ENCODE data around the gene FRMD4A.

FRMD4A gene

DNA sequence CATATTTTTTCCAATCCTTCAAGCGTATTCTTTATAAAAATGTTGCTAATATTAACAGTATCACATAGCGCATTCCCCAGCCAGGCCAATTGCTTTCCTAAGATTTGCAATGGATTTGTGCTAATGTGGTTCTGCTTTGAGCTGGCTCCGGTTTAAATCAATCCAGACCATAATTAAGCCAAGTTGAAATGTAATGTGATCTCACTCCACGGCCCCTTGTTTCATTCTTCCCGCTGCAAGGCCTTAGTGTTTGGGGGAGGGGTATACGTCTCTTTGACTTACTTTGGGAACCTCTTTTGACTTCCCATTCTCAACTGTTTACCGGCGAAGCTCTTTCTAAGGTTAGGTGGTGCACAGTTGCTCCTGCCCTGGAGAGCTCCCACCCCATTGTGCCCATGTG, 657.6 kb downstream of the FRMD4A start:
- H3K36me3 ChIP-seq (ENCODE audit: low read length) = no peaks in the 10 kb centered on the region
- TF ChIP-seq, protein P1, sequence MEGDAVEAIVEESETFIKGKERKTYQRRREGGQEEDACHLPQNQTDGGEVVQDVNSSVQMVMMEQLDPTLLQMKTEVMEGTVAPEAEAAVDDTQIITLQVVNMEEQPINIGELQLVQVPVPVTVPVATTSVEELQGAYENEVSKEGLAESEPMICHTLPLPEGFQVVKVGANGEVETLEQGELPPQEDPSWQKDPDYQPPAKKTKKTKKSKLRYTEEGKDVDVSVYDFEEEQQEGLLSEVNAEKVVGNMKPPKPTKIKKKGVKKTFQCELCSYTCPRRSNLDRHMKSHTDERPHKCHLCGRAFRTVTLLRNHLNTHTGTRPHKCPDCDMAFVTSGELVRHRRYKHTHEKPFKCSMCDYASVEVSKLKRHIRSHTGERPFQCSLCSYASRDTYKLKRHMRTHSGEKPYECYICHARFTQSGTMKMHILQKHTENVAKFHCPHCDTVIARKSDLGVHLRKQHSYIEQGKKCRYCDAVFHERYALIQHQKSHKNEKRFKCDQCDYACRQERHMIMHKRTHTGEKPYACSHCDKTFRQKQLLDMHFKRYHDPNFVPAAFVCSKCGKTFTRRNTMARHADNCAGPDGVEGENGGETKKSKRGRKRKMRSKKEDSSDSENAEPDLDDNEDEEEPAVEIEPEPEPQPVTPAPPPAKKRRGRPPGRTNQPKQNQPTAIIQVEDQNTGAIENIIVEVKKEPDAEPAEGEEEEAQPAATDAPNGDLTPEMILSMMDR (IDR thresholded peaks at IDR 0.05; ENCODE audit: insufficient read depth, low read length, poor library complexity, severe bottlenecking) = no peak
- no peak for TF ChIP-seq EZH2phosphoT487 (conservative IDR thresholded peaks at IDR 0.05; ENCODE audit: low read length)
- H3K27me3 ChIP-seq (ENCODE audit: low read length) = no peaks in the 10 kb centered on the region
- H3K9me2 ChIP-seq (replicated peaks; ENCODE audit: insufficient read depth, low read length) = no peaks in the 10 kb centered on the region
- H3K9me3 ChIP-seq (ENCODE audit: insufficient read depth, low read length) = no peaks in the 10 kb centered on the region
- no peak overlapping the region for H3K27ac ChIP-seq (ENCODE audit: low read depth, low read length)
- H4K20me1 ChIP-seq (ENCODE audit: low read depth, low read length) = no peaks in the 10 kb centered on the region
- H3K4me3 ChIP-seq (ENCODE audit: insufficient read depth, low read length, poor library complexity, severe bottlenecking) = no peak overlapping the region
- no peak overlapping the region for H3K4me2 ChIP-seq (ENCODE audit: low read depth, low read length, poor library complexity, severe bottlenecking)
- H3K9ac ChIP-seq (ENCODE audit: low read length) = no peak overlapping the region
- no peaks in the 10 kb centered on the region for H3K79me2 ChIP-seq (ENCODE audit: insufficient read depth, low read length)
- no peak overlapping the region for H2AFZ ChIP-seq (ENCODE audit: low read depth, low read length, severe bottlenecking)
- no peaks in the 10 kb centered on the region for H3F3A ChIP-seq (ENCODE audit: insufficient read depth)

DNA sequence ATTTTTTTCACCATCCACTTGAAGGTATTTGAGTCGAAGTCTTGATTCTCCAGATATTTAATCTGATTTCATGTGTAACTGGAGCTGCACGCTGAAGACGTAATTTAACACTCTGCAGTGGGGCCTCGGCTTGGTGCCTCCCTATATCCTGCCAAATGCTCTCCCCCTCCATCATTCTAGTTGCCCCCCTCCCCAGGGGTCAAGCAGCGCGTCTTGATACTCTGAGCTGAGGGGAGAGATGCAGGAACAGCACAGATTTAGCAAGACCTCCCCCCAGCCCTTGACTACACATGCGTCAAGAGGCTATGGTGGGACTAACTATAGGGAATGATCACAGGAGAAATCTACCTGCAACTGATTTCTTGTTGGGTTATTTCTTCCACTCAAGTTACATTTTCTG, 658.2 kb downstream of the FRMD4A start:
- Histone ChIP-seq H3K79me2 (ENCODE audit: insufficient read depth, low read length) (no peaks in the 10 kb centered on the region), H3K9me2 (replicated peaks; ENCODE audit: insufficient read depth, low read length) (no peaks in the 10 kb centered on the region), H3F3A (ENCODE audit: insufficient read depth) (no peaks in the 10 kb centered on the region), H2AFZ (ENCODE audit: low read depth, low read length, severe bottlenecking) (no peak overlapping the region), H3K27me3 (ENCODE audit: low read length) (no peaks in the 10 kb centered on the region), H3K4me3 (ENCODE audit: insufficient read depth, low read length, poor library complexity, severe bottlenecking) (no peak overlapping the region), H3K4me2 (ENCODE audit: low read depth, low read length, poor library complexity, severe bottlenecking) (no peak overlapping the region), H3K9ac (ENCODE audit: low read length) (no peak overlapping the region), H3K36me3 (ENCODE audit: low read length) (no peaks in the 10 kb centered on the region), H3K9me3 (ENCODE audit: insufficient read depth, low read length) (no peaks in the 10 kb centered on the region), H4K20me1 (ENCODE audit: low read depth, low read length) (no peaks in the 10 kb centered on the region), H3K27ac (ENCODE audit: low read depth, low read length) (no peak overlapping the region)
- TF ChIP-seq, protein P1 (IDR thresholded peaks at IDR 0.05; ENCODE audit: insufficient read depth, low read length, poor library complexity, severe bottlenecking) = no peak
- no peak for TF ChIP-seq EZH2phosphoT487 (conservative IDR thresholded peaks at IDR 0.05; ENCODE audit: low read length)

DNA sequence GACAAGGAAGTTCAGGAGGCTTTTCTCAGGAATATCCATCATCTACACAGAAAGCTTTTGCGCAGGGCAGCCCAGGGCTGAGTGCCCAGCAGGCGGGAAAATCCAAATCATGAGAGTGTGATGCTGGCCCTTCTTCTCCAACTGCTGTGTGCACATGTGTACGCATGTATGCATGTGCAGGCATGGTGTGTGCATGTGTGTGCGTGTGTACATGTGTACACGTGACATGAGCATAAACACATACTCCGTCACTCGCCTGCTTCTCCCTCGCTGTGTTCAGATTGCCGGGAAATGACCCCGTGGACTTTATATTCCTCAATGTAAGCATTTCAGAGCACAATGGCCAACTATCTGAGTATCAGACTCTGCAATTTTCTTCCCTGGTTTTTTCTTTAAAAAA, 658.8 kb downstream of the FRMD4A start:
- H3K36me3 ChIP-seq (ENCODE audit: low read length) = no peaks in the 10 kb centered on the region
- no peaks in the 10 kb centered on the region for H3F3A ChIP-seq (ENCODE audit: insufficient read depth)
- no peak overlapping the region for H2AFZ ChIP-seq (ENCODE audit: low read depth, low read length, severe bottlenecking)
- H3K4me3 ChIP-seq (ENCODE audit: insufficient read depth, low read length, poor library complexity, severe bottlenecking) = no peak overlapping the region
- H3K9ac ChIP-seq (ENCODE audit: low read length) = no peak overlapping the region
- no peaks in the 10 kb centered on the region for H3K79me2 ChIP-seq (ENCODE audit: insufficient read depth, low read length)
- no peak for TF ChIP-seq EZH2phosphoT487 (conservative IDR thresholded peaks at IDR 0.05; ENCODE audit: low read length)
- TF ChIP-seq, protein P1 (IDR thresholded peaks at IDR 0.05; ENCODE audit: insufficient read depth, low read length, poor library complexity, severe bottlenecking) = no peak
- no peak overlapping the region for H3K27ac ChIP-seq (ENCODE audit: low read depth, low read length)
- H3K27me3 ChIP-seq (ENCODE audit: low read length) = no peaks in the 10 kb centered on the region
- H3K9me2 ChIP-seq (replicated peaks; ENCODE audit: insufficient read depth, low read length) = no peaks in the 10 kb centered on the region
- no peaks in the 10 kb centered on the region for H3K9me3 ChIP-seq (ENCODE audit: insufficient read depth, low read length)
- H3K4me2 ChIP-seq (ENCODE audit: low read depth, low read length, poor library complexity, severe bottlenecking) = no peak overlapping the region
- no peaks in the 10 kb centered on the region for H4K20me1 ChIP-seq (ENCODE audit: low read depth, low read length)

Measured in SU-DHL-6 (cell line).